Measurements from ENCODE around the gene AHCYL1.

DNA sequence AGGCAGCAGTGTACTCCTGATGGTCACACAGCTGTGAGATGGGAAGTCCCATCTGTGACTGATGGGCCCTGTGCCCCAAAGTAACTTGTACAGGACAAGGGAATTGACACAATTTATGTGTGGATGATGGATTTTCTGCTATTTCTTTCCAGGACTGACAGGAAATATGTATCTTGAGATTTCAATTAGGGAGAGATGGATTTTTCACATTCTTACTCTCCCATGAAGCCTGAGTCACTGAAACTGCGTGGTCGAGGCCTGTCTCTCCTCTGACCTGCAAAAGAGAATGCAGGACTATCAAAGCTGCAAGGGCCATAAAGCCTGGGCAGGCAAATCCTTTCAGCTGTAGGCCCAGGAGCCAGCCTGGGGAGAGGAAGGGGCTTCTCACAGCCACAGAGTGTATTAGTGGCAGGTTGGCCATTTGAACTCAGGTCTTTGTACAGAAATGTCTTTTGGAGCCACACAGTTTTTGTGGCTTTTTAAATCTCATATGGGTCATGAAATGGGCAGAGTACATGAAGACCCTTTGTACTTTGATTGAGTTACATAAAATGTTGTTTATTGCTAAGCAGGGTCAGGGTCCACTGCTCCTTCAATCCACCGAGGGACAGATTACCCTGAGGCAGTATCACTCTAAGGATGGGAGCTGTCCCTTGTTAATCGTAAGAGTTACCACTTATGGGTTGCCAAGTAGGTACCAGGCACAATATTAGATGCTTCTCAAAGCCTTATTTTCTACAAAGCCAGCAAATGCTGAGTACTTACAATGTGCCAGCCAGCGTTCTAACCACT, 71.1 kb downstream of the AHCYL1 start:
- TF ChIP-seq, protein P1, sequence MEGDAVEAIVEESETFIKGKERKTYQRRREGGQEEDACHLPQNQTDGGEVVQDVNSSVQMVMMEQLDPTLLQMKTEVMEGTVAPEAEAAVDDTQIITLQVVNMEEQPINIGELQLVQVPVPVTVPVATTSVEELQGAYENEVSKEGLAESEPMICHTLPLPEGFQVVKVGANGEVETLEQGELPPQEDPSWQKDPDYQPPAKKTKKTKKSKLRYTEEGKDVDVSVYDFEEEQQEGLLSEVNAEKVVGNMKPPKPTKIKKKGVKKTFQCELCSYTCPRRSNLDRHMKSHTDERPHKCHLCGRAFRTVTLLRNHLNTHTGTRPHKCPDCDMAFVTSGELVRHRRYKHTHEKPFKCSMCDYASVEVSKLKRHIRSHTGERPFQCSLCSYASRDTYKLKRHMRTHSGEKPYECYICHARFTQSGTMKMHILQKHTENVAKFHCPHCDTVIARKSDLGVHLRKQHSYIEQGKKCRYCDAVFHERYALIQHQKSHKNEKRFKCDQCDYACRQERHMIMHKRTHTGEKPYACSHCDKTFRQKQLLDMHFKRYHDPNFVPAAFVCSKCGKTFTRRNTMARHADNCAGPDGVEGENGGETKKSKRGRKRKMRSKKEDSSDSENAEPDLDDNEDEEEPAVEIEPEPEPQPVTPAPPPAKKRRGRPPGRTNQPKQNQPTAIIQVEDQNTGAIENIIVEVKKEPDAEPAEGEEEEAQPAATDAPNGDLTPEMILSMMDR (IDR thresholded peaks at IDR 0.05; ENCODE audit: insufficient read depth, low read length) = no peak
- TF ChIP-seq GABPA (IDR thresholded peaks at IDR 0.05; ENCODE audit: low read depth) = no peak
